A673 (cell line): ENCODE results near the gene PAQR5.
"Not testable (repeated sequence)": the region's sequence is repeated elsewhere in the genome, so short reads cannot be mapped to it uniquely, and the experiment has no call there.

ENCODE experiments used
- CTCF ChIP-seq: fragments of 300-800, 200-600 bp; sonication (generic); conservative IDR thresholded peaks from 2 replicates; pipeline ENCODE4 v1.5.1; 2017; ENCODE audit warnings: low read depth, mild to moderate bottlenecking, antibody characterized with exemption, low read length, moderate library complexity, mixed read lengths
- EZH2 ChIP-seq: fragments of 200-600 bp; sonication (generic); IDR thresholded peaks from 2 replicates; pipeline ENCODE4 v1.6.1; 2017; ENCODE audit warnings: borderline replicate concordance, low read depth, mild to moderate bottlenecking, mixed read lengths, antibody characterized with exemption, low read length; ENCODE audit not compliant: poor library complexity, severe bottlenecking

GRCh38 chr15:69382176-69382575 lies 83.5 kb downstream of the PAQR5 start:
- not testable (repeated sequence) for TF ChIP-seq CTCF, EZH2
